MCF 10A (cell line): Measurements from ENCODE around the gene WDR82. TPM values are rescaled to one million over a fixed set of nuclear protein-coding genes. Genes with fewer than 3 reads are reported as not detected.

ENCODE experiments used
- BruUV-seq: library from RNA; stranded (reverse); fragments of 400-500 nt; replicated peaks from 2 replicates; lab custom pipeline; 2021; lab: Mats Ljungman, UMichigan
- CTCF ChIA-PET: fragments of 300-600 bp; sonication (Branson Sonifier 250); formaldehyde crosslinking; extraction: SDS; loops from one replicate; lab custom pipeline; 2021; ENCODE audit warnings: antibody characterized with exemption, inconsistent platforms; lab: Yijun Ruan, JAX
- POLR2A ChIA-PET: fragments of 300-600, 350-650 bp; sonication (Branson Sonifier 250); formaldehyde crosslinking; extraction: SDS; loops from one replicate; lab custom pipeline; 2020; ENCODE audit warnings: antibody characterized with exemption, inconsistent platforms; lab: Yijun Ruan, JAX
- DNase-seq: peaks from one replicate; pipeline ENCODE4 v3.0.0-alpha.2; 2018; ENCODE audit not compliant: unreplicated experiment
- H3K27ac Mint-ChIP-seq: one replicate; pipeline ENCODE4 v1.8.0; 2022; ENCODE audit warnings: mild to moderate bottlenecking, low read depth, mixed read lengths; ENCODE audit not compliant: unreplicated experiment
- H3K27me3 Mint-ChIP-seq: one replicate; pipeline ENCODE4 v1.8.0; 2022; ENCODE audit warnings: mixed read lengths; ENCODE audit not compliant: insufficient read depth, unreplicated experiment
- H3K36me3 Mint-ChIP-seq: one replicate; pipeline ENCODE4 v1.8.0; 2022; ENCODE audit warnings: mild to moderate bottlenecking, moderate library complexity, mixed read lengths; ENCODE audit not compliant: insufficient read depth, unreplicated experiment
- H3K4me1 Mint-ChIP-seq: one replicate; pipeline ENCODE4 v1.8.0; 2022; ENCODE audit warnings: mixed read lengths; ENCODE audit not compliant: insufficient read depth, unreplicated experiment
- H3K4me3 Mint-ChIP-seq: one replicate; pipeline ENCODE4 v1.8.0; 2022; ENCODE audit warnings: mild to moderate bottlenecking, moderate library complexity, mixed read lengths; ENCODE audit not compliant: unreplicated experiment
- H3K9me3 Mint-ChIP-seq: one replicate; pipeline ENCODE4 v1.8.0; 2022; ENCODE audit warnings: mixed read lengths; ENCODE audit not compliant: unreplicated experiment
- intact Hi-C: fragments of 100-400 bp; cut with micrococcal nuclease; formaldehyde crosslinking; loops from 2 replicates; pipeline ENCODE4 v1.14.1; 2022
- total RNA-seq: library from RNA; stranded (reverse); gene quantifications from 2 replicates; pipeline ENCODE4 v1.2.3, GENCODE V29; 2022
- TF ChIP-seq, protein P1 (sequence below): fragments of 200-600 bp; IDR thresholded peaks from one replicate; pipeline ENCODE4 v1.8.0; 2022; ENCODE audit warnings: antibody characterized with exemption, mild to moderate bottlenecking; ENCODE audit not compliant: unreplicated experiment

The WDR82 gene
- total RNA-seq, 1 experiment from 2014 or later = 62.5 TPM

DNA sequence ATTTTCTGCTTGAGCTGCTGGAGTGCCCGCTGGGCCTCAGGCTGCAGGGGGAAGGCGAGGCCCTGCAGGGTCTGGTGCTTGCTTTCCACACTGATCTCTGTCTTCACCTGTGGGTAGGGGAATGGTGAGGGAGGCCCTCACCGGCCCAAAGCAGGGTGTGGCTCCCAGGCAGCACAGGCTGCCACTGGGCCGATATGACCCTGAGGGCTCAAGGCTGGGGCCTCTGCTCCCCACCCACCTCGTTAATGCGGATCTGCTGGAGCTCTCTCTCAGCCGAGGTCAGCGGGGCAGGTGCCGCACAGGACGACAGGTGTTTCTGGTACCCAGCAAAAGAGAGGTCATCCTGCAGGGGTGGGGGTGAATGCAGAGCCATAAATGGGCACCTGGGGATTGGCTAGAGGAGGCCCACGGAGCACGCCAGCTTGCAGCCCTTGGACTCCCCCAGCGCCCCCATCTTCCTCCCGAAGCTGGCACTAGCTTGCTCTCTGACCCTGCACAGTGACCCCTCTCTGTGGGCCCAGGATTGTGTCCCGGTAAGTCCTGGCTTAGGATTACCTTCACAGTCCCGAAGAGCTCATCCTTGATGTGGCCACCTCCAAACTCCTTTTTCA lies 47.5 kb downstream of the WDR82 start:
- Mint-ChIP-seq H3K4me1 (peaks cover 9% of the 10 kb centered on the region), H3K9me3 (no peaks in the 10 kb centered on the region), H3K36me3 (peaks cover 48% of the 10 kb centered on the region), H3K27me3 (no peaks in the 10 kb centered on the region), H3K4me3 (no peak overlapping the region), H3K27ac (no peak overlapping the region)
- TF ChIP-seq, protein P1, sequence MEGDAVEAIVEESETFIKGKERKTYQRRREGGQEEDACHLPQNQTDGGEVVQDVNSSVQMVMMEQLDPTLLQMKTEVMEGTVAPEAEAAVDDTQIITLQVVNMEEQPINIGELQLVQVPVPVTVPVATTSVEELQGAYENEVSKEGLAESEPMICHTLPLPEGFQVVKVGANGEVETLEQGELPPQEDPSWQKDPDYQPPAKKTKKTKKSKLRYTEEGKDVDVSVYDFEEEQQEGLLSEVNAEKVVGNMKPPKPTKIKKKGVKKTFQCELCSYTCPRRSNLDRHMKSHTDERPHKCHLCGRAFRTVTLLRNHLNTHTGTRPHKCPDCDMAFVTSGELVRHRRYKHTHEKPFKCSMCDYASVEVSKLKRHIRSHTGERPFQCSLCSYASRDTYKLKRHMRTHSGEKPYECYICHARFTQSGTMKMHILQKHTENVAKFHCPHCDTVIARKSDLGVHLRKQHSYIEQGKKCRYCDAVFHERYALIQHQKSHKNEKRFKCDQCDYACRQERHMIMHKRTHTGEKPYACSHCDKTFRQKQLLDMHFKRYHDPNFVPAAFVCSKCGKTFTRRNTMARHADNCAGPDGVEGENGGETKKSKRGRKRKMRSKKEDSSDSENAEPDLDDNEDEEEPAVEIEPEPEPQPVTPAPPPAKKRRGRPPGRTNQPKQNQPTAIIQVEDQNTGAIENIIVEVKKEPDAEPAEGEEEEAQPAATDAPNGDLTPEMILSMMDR = no peak
- no TSS peak for BruUV-seq
- DNase-seq = no peak
- ChIA-PET POLR2A (interaction anchor here (0.5 to 1.5 kb wide), 2 partner anchors 14 to 63 kb away, joined by 4 read pairs; no protein-coding TSS in a partner anchor), CTCF (interaction anchor here (0.5 to 13.6 kb wide), 29 partner anchors 10 to 454 kb away, joined by 3 to 175 read pairs (median 4); partner anchors contain the start of genes ALAS1 and TLR9)
- intact Hi-C loops = loop anchor here (1.0 to 10.0 kb wide), 2 partner anchors 108 to 214 kb away; partner anchors contain the start of gene SEMA3G

DNA sequence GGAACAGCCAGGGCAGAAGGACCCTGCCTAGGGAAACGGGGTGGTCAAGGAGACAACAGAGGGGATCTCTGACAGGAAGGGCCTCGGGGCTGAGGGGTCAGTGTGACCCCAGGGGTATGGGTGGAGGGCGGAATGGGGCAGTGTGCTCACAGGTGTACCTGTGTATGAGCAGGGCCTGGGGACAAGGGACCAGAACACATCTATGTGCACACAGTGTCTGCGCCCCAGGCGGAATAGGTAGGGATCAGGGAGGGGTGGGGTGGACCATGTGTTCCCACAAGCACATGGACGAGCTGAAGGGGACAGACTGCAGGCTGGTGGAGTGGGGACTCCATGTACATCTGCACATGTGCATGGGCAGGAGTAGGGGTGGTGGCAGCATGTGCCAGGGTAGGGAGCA lies 48.0 kb downstream of the WDR82 start:
- BruUV-seq = no TSS peak
- H3K4me3 Mint-ChIP-seq = no peak overlapping the region
- no peaks in the 10 kb centered on the region for H3K9me3 Mint-ChIP-seq
- peaks cover 48% of the 10 kb centered on the region for H3K36me3 Mint-ChIP-seq
- H3K4me1 Mint-ChIP-seq = peaks cover 15% of the 10 kb centered on the region
- CTCF ChIA-PET = interaction anchor here (0.7 to 13.6 kb wide), 12 partner anchors 9 to 362 kb away, joined by 3 to 175 read pairs (median 6); partner anchors contain the start of gene TLR9
- intact Hi-C loops = loop anchor here (10.0 kb wide), 1 partner anchor 214 kb away; the partner anchor contains the start of gene SEMA3G
- POLR2A ChIA-PET = interaction anchor here (1.5 kb wide), 1 partner anchor 13 kb away, joined by 4 read pairs; no protein-coding TSS in a partner anchor
- no peak for DNase-seq
- H3K27ac Mint-ChIP-seq = no peak overlapping the region
- H3K27me3 Mint-ChIP-seq = no peaks in the 10 kb centered on the region
- TF ChIP-seq, protein P1 = no peak

DNA sequence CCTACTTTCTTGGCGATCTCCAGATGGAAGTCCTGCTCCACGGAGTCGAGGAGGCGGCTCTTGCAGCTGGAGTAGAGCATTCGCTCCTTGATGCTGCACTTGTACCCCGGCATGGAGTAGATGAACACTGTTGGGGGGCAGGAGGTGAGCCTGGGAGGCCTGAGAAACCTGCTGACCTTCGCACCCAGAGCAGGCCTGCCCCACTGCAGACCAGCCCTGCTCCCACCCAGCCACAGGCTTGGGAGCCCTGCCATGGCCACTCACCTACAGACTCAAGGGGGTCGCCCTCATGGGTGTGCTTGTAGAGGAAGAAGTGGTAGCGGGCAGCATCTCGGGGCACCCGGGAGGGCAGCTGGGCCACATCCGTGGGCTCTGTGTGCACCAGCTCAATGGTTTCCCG lies 48.8 kb downstream of the WDR82 start:
- Mint-ChIP-seq H3K27me3 (no peaks in the 10 kb centered on the region), H3K36me3 (peaks cover 45% of the 10 kb centered on the region), H3K9me3 (no peaks in the 10 kb centered on the region), H3K4me3 (no peak overlapping the region), H3K4me1 (peaks cover 16% of the 10 kb centered on the region), H3K27ac (no peak overlapping the region)
- CTCF ChIA-PET = interaction anchor here (0.6 to 13.6 kb wide), 3 partner anchors 9 to 132 kb away, joined by 3 to 175 read pairs (median 52); partner anchors contain the start of gene TLR9
- TF ChIP-seq, protein P1 = no peak
- DNase-seq = no peak
- BruUV-seq = no TSS peak
- POLR2A ChIA-PET = no interaction called here
- intact Hi-C loops = loop anchor here (10.0 kb wide), 1 partner anchor 215 kb away; the partner anchor contains the start of gene SEMA3G

DNA sequence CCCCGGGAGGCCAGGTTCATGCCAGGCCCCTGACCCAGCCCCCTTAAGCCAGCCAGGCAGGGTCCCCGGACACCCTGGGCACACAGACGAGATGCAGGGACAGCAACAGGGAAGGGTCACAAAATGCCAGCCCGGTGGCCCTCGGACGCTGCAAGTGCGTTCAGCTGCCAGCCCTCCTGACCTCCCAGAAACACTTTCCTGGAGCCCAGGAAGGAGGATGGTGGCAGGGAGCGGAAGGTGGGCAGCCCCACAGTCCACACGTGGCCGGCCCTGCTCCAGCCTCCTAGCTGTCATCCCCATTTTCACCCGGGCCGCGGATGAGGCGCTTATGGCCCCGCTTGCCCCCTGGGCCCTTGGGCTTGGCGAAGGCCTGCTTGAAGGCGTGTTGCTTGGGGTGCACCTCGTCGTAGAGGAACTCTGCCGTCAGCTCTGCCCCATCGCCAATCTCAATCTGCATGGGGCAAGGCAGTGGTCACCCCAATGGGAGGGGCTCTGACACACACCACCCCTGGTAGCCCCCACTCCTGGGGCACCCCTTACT lies 49.6 kb downstream of the WDR82 start:
- TF ChIP-seq, protein P1 = no peak
- no peaks in the 10 kb centered on the region for H3K9me3 Mint-ChIP-seq
- no peaks in the 10 kb centered on the region for H3K27me3 Mint-ChIP-seq
- peaks cover 16% of the 10 kb centered on the region for H3K4me1 Mint-ChIP-seq
- ChIA-PET POLR2A (no interaction called here), CTCF (interaction anchor here (0.6 to 13.6 kb wide), 2 partner anchors 8 to 49 kb away, joined by 3 to 175 read pairs; partner anchors contain the start of gene TLR9)
- no peak overlapping the region for H3K4me3 Mint-ChIP-seq
- intact Hi-C loops = no loop called here
- no peak overlapping the region for H3K27ac Mint-ChIP-seq
- BruUV-seq = TSS peak; percentile 79
- peaks cover 42% of the 10 kb centered on the region for H3K36me3 Mint-ChIP-seq
- no peak for DNase-seq
